IMR-90 (cell line): Measurements from ENCODE around the gene EFNA5. TPM values are rescaled to one million over a fixed set of nuclear protein-coding genes. Genes with fewer than 3 reads are reported as not detected.

Source experiments
- ATAC-seq: fragments of 200-7000 bp; cut with Tn5 transposase; 2 replicates; pipeline ENCODE4 v1.9.1; 2020; ENCODE audit warnings: low read depth, mild to moderate bottlenecking, moderate library complexity
- BruUV-seq: library from RNA; stranded (reverse); fragments of 400-500 nt; replicated peaks from 2 replicates; lab custom pipeline; 2021; lab: Mats Ljungman, UMichigan
- CTCF ChIA-PET: fragments of 300-600 bp; formaldehyde crosslinking; extraction: SDS; loops from one replicate; lab custom pipeline; 2021; ENCODE audit warnings: antibody characterized with exemption; lab: Yijun Ruan, JAX
- POLR2A ChIA-PET: fragments of 300-600 bp; sonication (Branson Sonifier 250); formaldehyde crosslinking; loops from one replicate; lab custom pipeline; 2022; ENCODE audit warnings: antibody characterized with exemption; ENCODE audit not compliant: unreplicated experiment; lab: Charles Lee
- DNase-seq: peaks from one replicate; pipeline ENCODE4 v3.0.0; 2013
- H2AFZ ChIP-seq: replicated peaks from 2 replicates; pipeline ENCODE3; 2013; ENCODE audit warnings: low read length, mild to moderate bottlenecking; ENCODE audit not compliant: poor library complexity
- H2AK5ac ChIP-seq: 2 replicates; pipeline ENCODE4 v1.6.1; 2013; ENCODE audit warnings: low read depth, low read length, inconsistent platforms
- H2AK9ac ChIP-seq: replicated peaks from 2 replicates; pipeline ENCODE3; 2013; ENCODE audit warnings: mild to moderate bottlenecking, low read depth, low read length, moderate library complexity; ENCODE audit not compliant: poor library complexity
- H2BK120ac ChIP-seq: 2 replicates; pipeline ENCODE4 v1.6.1; 2013; ENCODE audit warnings: low read depth, low read length, inconsistent platforms
- H2BK15ac ChIP-seq: 3 replicates; pipeline ENCODE4 v1.6.1; 2013; ENCODE audit warnings: low read depth, low read length, inconsistent platforms
- H2BK20ac ChIP-seq: 2 replicates; pipeline ENCODE4 v1.6.1; 2013; ENCODE audit warnings: low read depth, mild to moderate bottlenecking, inconsistent platforms, low read length, moderate library complexity
- H2BK5ac ChIP-seq: 2 replicates; pipeline ENCODE4 v1.6.1; 2013; ENCODE audit warnings: mild to moderate bottlenecking, low read depth, low read length, inconsistent platforms; ENCODE audit not compliant: poor library complexity, severe bottlenecking
- H3K14ac ChIP-seq: replicated peaks from 2 replicates; pipeline ENCODE4 v1.6.1; 2013; ENCODE audit warnings: low read depth, low read length, inconsistent platforms
- H3K18ac ChIP-seq: 2 replicates; pipeline ENCODE4 v1.6.1; 2013; ENCODE audit warnings: low read depth, low read length, control low read depth
- H3K23ac ChIP-seq: 2 replicates; pipeline ENCODE4 v1.6.1; 2013; ENCODE audit warnings: low read depth, low read length, inconsistent platforms
- H3K27ac ChIP-seq: 2 replicates; pipeline ENCODE4 v1.5.1; 2013; ENCODE audit warnings: mild to moderate bottlenecking, control low read depth, low read length; ENCODE audit not compliant: insufficient read depth
- H3K27me3 ChIP-seq: 2 replicates; pipeline ENCODE4 v1.6.1; 2013; ENCODE audit warnings: low read length; ENCODE audit not compliant: control insufficient read depth, insufficient read depth
- H3K36me3 ChIP-seq: 2 replicates; pipeline ENCODE4 v1.6.1; 2013; ENCODE audit warnings: low read length, mixed read lengths; ENCODE audit not compliant: control insufficient read depth, insufficient read depth
- H3K4ac ChIP-seq: 2 replicates; pipeline ENCODE4 v1.6.1; 2013; ENCODE audit warnings: low read depth, low read length, inconsistent platforms
- H3K4me1 ChIP-seq: 2 replicates; pipeline ENCODE4 v1.6.1; 2013; ENCODE audit warnings: low read length, mixed read lengths; ENCODE audit not compliant: control insufficient read depth, insufficient read depth
- H3K4me2 ChIP-seq: 2 replicates; pipeline ENCODE4 v1.6.1; 2013; ENCODE audit warnings: low read depth, mild to moderate bottlenecking, control low read depth, low read length, moderate library complexity
- H3K4me3 ChIP-seq: 2 replicates; pipeline ENCODE4 v1.5.1; 2013; ENCODE audit warnings: low read depth, mild to moderate bottlenecking, control low read depth, low read length, moderate library complexity; ENCODE audit not compliant: insufficient read depth
- H3K56ac ChIP-seq: 2 replicates; pipeline ENCODE4 v1.6.1; 2013; ENCODE audit warnings: low read length, inconsistent platforms; ENCODE audit not compliant: insufficient read depth; ENCODE audit errors: extremely low read depth
- H3K79me1 ChIP-seq, 2 experiments: 2 replicates each; pipeline ENCODE4 v1.6.1; 2013; ENCODE audit warnings: low read length in 2 of 2, inconsistent platforms in 1 of 2, low read depth in 1 of 2
- H3K9ac ChIP-seq: 2 replicates; pipeline ENCODE4 v1.6.1; 2013; ENCODE audit warnings: low read depth, low read length, control low read depth
- H3K9me1 ChIP-seq: 2 replicates; pipeline ENCODE4 v1.6.1; 2013; ENCODE audit warnings: low read length, inconsistent platforms; ENCODE audit not compliant: insufficient read depth
- H3K9me3 ChIP-seq: 2 replicates; pipeline ENCODE4 v1.6.1; 2013; ENCODE audit warnings: low read length; ENCODE audit not compliant: control insufficient read depth, insufficient read depth
- H4K20me1 ChIP-seq: 2 replicates; pipeline ENCODE4 v1.6.1; 2013; ENCODE audit warnings: low read length, inconsistent platforms; ENCODE audit not compliant: insufficient read depth
- H4K5ac ChIP-seq: 2 replicates; pipeline ENCODE4 v1.6.1; 2013; ENCODE audit warnings: mild to moderate bottlenecking, low read depth, low read length, control low read depth
- H4K8ac ChIP-seq, 2 experiments: 2 replicates each; pipeline ENCODE4 v1.6.1; 2013; ENCODE audit warnings: low read depth in 2 of 2, low read length in 2 of 2, control low read depth in 1 of 2, inconsistent platforms in 1 of 2
- H4K91ac ChIP-seq: 2 replicates; pipeline ENCODE4 v1.6.1; 2013; ENCODE audit warnings: low read depth, low read length, inconsistent platforms; ENCODE audit not compliant: insufficient read depth
- CEBPB ChIP-seq: IDR thresholded peaks from 2 replicates; pipeline ENCODE4 v1.6.1; 2012; ENCODE audit warnings: low read depth, low read length, improper control_type of control experiment
- CHD1 ChIP-seq: IDR thresholded peaks from 2 replicates; pipeline ENCODE4 v1.6.1; 2012; ENCODE audit warnings: low read depth, low read length, improper control_type of control experiment
- CTCF ChIP-seq: conservative IDR thresholded peaks from 2 replicates; pipeline ENCODE4 v1.5.1; 2012; ENCODE audit warnings: mild to moderate bottlenecking, low read depth, low read length, improper control_type of control experiment
- ELK1 ChIP-seq: fragments of 150-350 bp; IDR thresholded peaks from 2 replicates; pipeline ENCODE4 v1.6.1; 2016; ENCODE audit warnings: low read depth, mild to moderate bottlenecking, low read length, moderate library complexity, borderline replicate concordance
- FOS ChIP-seq: fragments of 150-350 bp; IDR thresholded peaks from 2 replicates; pipeline ENCODE4 v1.6.1; 2016; ENCODE audit warnings: low read depth, low read length
- MAFK ChIP-seq: IDR thresholded peaks from 2 replicates; pipeline ENCODE4 v1.6.1; 2012; ENCODE audit warnings: low read depth, low read length, improper control_type of control experiment
- MAZ ChIP-seq: IDR thresholded peaks from 2 replicates; pipeline ENCODE4 v1.6.1; 2012; ENCODE audit warnings: low read depth, mild to moderate bottlenecking, low read length, improper control_type of control experiment, moderate library complexity, borderline replicate concordance
- NFE2L2 ChIP-seq: fragments of 150-350 bp; IDR thresholded peaks from 2 replicates; pipeline ENCODE4 v1.6.1; 2016; ENCODE audit warnings: low read depth, mild to moderate bottlenecking, low read length
- RAD21 ChIP-seq: IDR thresholded peaks from 2 replicates; pipeline ENCODE4 v1.6.1; 2012; ENCODE audit warnings: low read length, improper control_type of control experiment
- RCOR1 ChIP-seq: IDR thresholded peaks from 2 replicates; pipeline ENCODE4 v1.6.1; 2012; ENCODE audit warnings: mild to moderate bottlenecking, low read length, improper control_type of control experiment; ENCODE audit not compliant: insufficient replicate concordance
- RFX5 ChIP-seq: IDR thresholded peaks from 2 replicates; pipeline ENCODE4 v1.8.0; 2012; ENCODE audit warnings: low read depth, mild to moderate bottlenecking, low read length, moderate library complexity
- USF2 ChIP-seq: fragments of 150-350 bp; IDR thresholded peaks from 2 replicates; pipeline ENCODE4 v1.6.1; 2017; ENCODE audit warnings: mild to moderate bottlenecking, antibody characterized with exemption, low read length, low read depth
- WGBS, 2 experiments: methylation state at CpG; one replicate each; pipeline versions ENCODE4 v1.1.5 to v1.1.7; 2013; ENCODE audit warnings: missing lambda C conversion rate in 2 of 2; ENCODE audit not compliant: insufficient read length in 1 of 2; ENCODE audit errors: extremely low coverage in 2 of 2; 5-methylcytosine and 5-hydroxymethylcytosine counted together
- dilution Hi-C: fragments of 300-500 bp; cut with HindIII; formaldehyde crosslinking; loops from one replicate; pipeline ENCODE4 v1.14.3; 2018; ENCODE audit warnings: low sequenced_read_pairs; ENCODE audit not compliant: unreplicated experiment
- in situ Hi-C: fragments of 300-500 bp; cut with MboI; formaldehyde crosslinking; loops from 3 replicates; pipeline ENCODE4 v1.14.3; 2019; ENCODE audit warnings: low sequenced_read_pairs, inconsistent platforms, mixed read lengths
- intact Hi-C: fragments of 100-400 bp; cut with micrococcal nuclease; formaldehyde crosslinking; loops from 2 replicates; pipeline ENCODE4 v1.10.0; 2022
- polyA plus RNA-seq, 3 experiments: library from polyadenylated mRNA; depleted of rRNA; stranded (reverse); fragments of >200 nt; gene quantifications; 2 replicates each; pipeline ENCODE4 v1.2.3, GENCODE V29; 2012; ENCODE audit warnings: low replicate concordance in 1 of 3
- total RNA-seq: library from RNA; depleted of rRNA; stranded (reverse); fragments of >200 nt; gene quantifications from 2 replicates; pipeline ENCODE4 v1.2.3, GENCODE V29; 2012

EFNA5 gene
- total and polyA plus RNA-seq, 2 of the 4 experiments (the other 2 are of a cell fraction) = 1.5 to 1.6 TPM

- H2BK5ac ChIP-seq = no peak overlapping the region
- no peak overlapping the region for H3K18ac ChIP-seq
- H3K4me3 ChIP-seq = no peak overlapping the region
- in situ Hi-C loops = no loop called here
- no peak overlapping the region for H3K9ac ChIP-seq
- H3K9me1 ChIP-seq = no peaks in the 10 kb centered on the region
- H3K56ac ChIP-seq = no peak overlapping the region
- POLR2A ChIA-PET = no interaction called here
- no peak overlapping the region for H4K8ac ChIP-seq
- H3K4ac ChIP-seq = no peak overlapping the region
- H3K9me3 ChIP-seq = no peaks in the 10 kb centered on the region
- dilution Hi-C loops = no loop called here
- no peak overlapping the region for H3K23ac ChIP-seq
- CTCF ChIA-PET = no interaction called here
- H3K4me2 ChIP-seq = no peak overlapping the region
- no peak overlapping the region for H2AK9ac ChIP-seq
- H2BK120ac ChIP-seq = no peak overlapping the region
- TF ChIP-seq FOS (no peak), RAD21 (no peak), ELK1 (no peak), NFE2L2 (no peak), RFX5 (no peak), MAFK (no peak), CTCF (no peak), RCOR1 (no peak), MAZ (no peak), CHD1 (no peak), CEBPB (no peak), USF2 (no peak)
- no peak overlapping the region for H2BK15ac ChIP-seq
- intact Hi-C loops = no loop called here
- H2AK5ac ChIP-seq = no peak overlapping the region
- no peaks in the 10 kb centered on the region; a peak in 1 of 4 replicates for H3K79me1 ChIP-seq
- H3K4me1 ChIP-seq = no peaks in the 10 kb centered on the region
- no peak overlapping the region for H2AFZ ChIP-seq
- no peaks in the 10 kb centered on the region for H4K20me1 ChIP-seq
- DNase-seq = no peak
- H3K36me3 ChIP-seq = no peaks in the 10 kb centered on the region
- no peak overlapping the region for H4K5ac ChIP-seq
- H4K91ac ChIP-seq = no peak overlapping the region
- H3K27ac ChIP-seq = no peak overlapping the region
- ATAC-seq = no peak
- no peak overlapping the region for H3K14ac ChIP-seq
- BruUV-seq = no TSS peak
- 100% methylated on average over 1 of the region's 1 CpG; no CpG with 5 or more reads in 1 of the 2 experiments for WGBS, 2 experiments
- H3K27me3 ChIP-seq = no peaks in the 10 kb centered on the region
- no peak overlapping the region for H2BK20ac ChIP-seq
Measured at GRCh38 chr5:107617052-107617451, 53.7 kb downstream of the EFNA5 start.
